ENCODE data around the gene TAX1BP1.

Gene TAX1BP1

GRCh38 chr7:27756298-27756697, 16.3 kb downstream of the TAX1BP1 start:
- no peaks in the 10 kb centered on the region for H3K36me3 ChIP-seq (replicated peaks; ENCODE audit: insufficient read depth, low read length)
- no peak overlapping the region for H3K4me3 ChIP-seq (ENCODE audit: low read length)
- no peak for DNase-seq
- H3K27me3 ChIP-seq (replicated peaks; ENCODE audit: insufficient read depth, low read length): no peaks in the 10 kb centered on the region
- no peaks in the 10 kb centered on the region for H3K9me3 ChIP-seq (replicated peaks; ENCODE audit: insufficient read depth, low read length)
- no peaks in the 10 kb centered on the region; the same call in 1 of the 2 replicates for H4K20me1 ChIP-seq (ENCODE audit: insufficient read depth, low read length)
- H3K9me2 ChIP-seq (replicated peaks; ENCODE audit: insufficient read depth, low read length): no peaks in the 10 kb centered on the region
- 0 out of 2 replicates have a peak, but pooled peaks cover 9% of the 10 kb centered on the region for H3K79me2 ChIP-seq (ENCODE audit: low read length)
- TF ChIP-seq EZH2phosphoT487 (IDR thresholded peaks at IDR 0.05; ENCODE audit: low read length): no peak
- no peak for TF ChIP-seq EZH2 (optimal IDR thresholded peaks at IDR 0.05; ENCODE audit: low read depth, low read length)
- TF ChIP-seq CTCF (IDR thresholded peaks at IDR 0.05; ENCODE audit: low read length): no peak
- H2AFZ ChIP-seq (ENCODE audit: low read length): no peak overlapping the region
- H3F3A ChIP-seq (ENCODE audit: insufficient read depth, low read length): no peaks in the 10 kb centered on the region
- H3K27ac ChIP-seq (ENCODE audit: low read length): no peak overlapping the region
- no peaks in the 10 kb centered on the region for H3K4me1 ChIP-seq (ENCODE audit: low read length)
- no peak overlapping the region for H3K9ac ChIP-seq (ENCODE audit: low read length)
- H3K4me2 ChIP-seq (ENCODE audit: low read depth, low read length): no peak overlapping the region

GRCh38 chr7:27759491-27759890, 19.5 kb downstream of the TAX1BP1 start:
- no peak overlapping the region for H3K4me2 ChIP-seq (ENCODE audit: low read depth, low read length)
- no peaks in the 10 kb centered on the region for H3K27me3 ChIP-seq (replicated peaks; ENCODE audit: insufficient read depth, low read length)
- no peak overlapping the region for H3K9ac ChIP-seq (ENCODE audit: low read length)
- TF ChIP-seq EZH2 (optimal IDR thresholded peaks at IDR 0.05; ENCODE audit: low read depth, low read length) (no peak), EZH2phosphoT487 (IDR thresholded peaks at IDR 0.05; ENCODE audit: low read length) (no peak), CTCF (IDR thresholded peaks at IDR 0.05; ENCODE audit: low read length) (no peak)
- H3K27ac ChIP-seq (ENCODE audit: low read length): no peak overlapping the region
- H3K4me1 ChIP-seq (ENCODE audit: low read length): no peaks in the 10 kb centered on the region
- no peak overlapping the region for H2AFZ ChIP-seq (ENCODE audit: low read length)
- no peaks in the 10 kb centered on the region for H3F3A ChIP-seq (ENCODE audit: insufficient read depth, low read length)
- DNase-seq: no peak
- H3K79me2 ChIP-seq (ENCODE audit: low read length): 0 out of 2 replicates have a peak, but pooled peaks cover 9% of the 10 kb centered on the region
- no peaks in the 10 kb centered on the region for H3K9me2 ChIP-seq (replicated peaks; ENCODE audit: insufficient read depth, low read length)
- H3K4me3 ChIP-seq (ENCODE audit: low read length): no peak overlapping the region
- no peaks in the 10 kb centered on the region for H3K36me3 ChIP-seq (replicated peaks; ENCODE audit: insufficient read depth, low read length)
- peaks cover 6% of the 10 kb centered on the region; the same call in 1 of the 2 replicates for H4K20me1 ChIP-seq (ENCODE audit: insufficient read depth, low read length)
- H3K9me3 ChIP-seq (replicated peaks; ENCODE audit: insufficient read depth, low read length): no peaks in the 10 kb centered on the region

GRCh38 chr7:27762062-27762461, 22.1 kb downstream of the TAX1BP1 start:
- no peak overlapping the region for H3K4me2 ChIP-seq (ENCODE audit: low read depth, low read length)
- H2AFZ ChIP-seq (ENCODE audit: low read length): no peak overlapping the region
- peaks cover 6% of the 10 kb centered on the region; the same call in 1 of the 2 replicates for H4K20me1 ChIP-seq (ENCODE audit: insufficient read depth, low read length)
- H3K9me2 ChIP-seq (replicated peaks; ENCODE audit: insufficient read depth, low read length): no peaks in the 10 kb centered on the region
- H3K4me3 ChIP-seq (ENCODE audit: low read length): no peak overlapping the region
- H3K36me3 ChIP-seq (replicated peaks; ENCODE audit: insufficient read depth, low read length): no peaks in the 10 kb centered on the region
- 0 out of 2 replicates have a peak, but pooled peaks cover 2% of the 10 kb centered on the region for H3K79me2 ChIP-seq (ENCODE audit: low read length)
- no peaks in the 10 kb centered on the region for H3K27me3 ChIP-seq (replicated peaks; ENCODE audit: insufficient read depth, low read length)
- TF ChIP-seq CTCF (IDR thresholded peaks at IDR 0.05; ENCODE audit: low read length) (no peak), EZH2phosphoT487 (IDR thresholded peaks at IDR 0.05; ENCODE audit: low read length) (no peak), EZH2 (optimal IDR thresholded peaks at IDR 0.05; ENCODE audit: low read depth, low read length) (no peak)
- no peak overlapping the region for H3K27ac ChIP-seq (ENCODE audit: low read length)
- no peaks in the 10 kb centered on the region for H3K9me3 ChIP-seq (replicated peaks; ENCODE audit: insufficient read depth, low read length)
- no peak overlapping the region for H3K9ac ChIP-seq (ENCODE audit: low read length)
- H3F3A ChIP-seq (ENCODE audit: insufficient read depth, low read length): no peaks in the 10 kb centered on the region
- DNase-seq: no peak
- H3K4me1 ChIP-seq (ENCODE audit: low read length): no peaks in the 10 kb centered on the region

Measured in MM.1S (cell line).